ENCODE measurements around the gene NAP1L5.

NAP1L5 gene

GRCh38 chr4:88697588-88698329 lies at the start of gene NAP1L5:
NAP1L5 (minus strand) TSS chr4:88697829; CDS start chr4:88697754, 75 bp downstream.
- intact Hi-C loops (cut with DNase I), result no loop called here
- DNase-seq, result peak; percentile 51 to 95 (median 68)

GRCh38 chr4:88747351-88747750 lies 49.7 kb upstream of the NAP1L5 start:
- intact Hi-C loops (cut with DNase I), result no loop called here
- DNase-seq, result no peak

DNA sequence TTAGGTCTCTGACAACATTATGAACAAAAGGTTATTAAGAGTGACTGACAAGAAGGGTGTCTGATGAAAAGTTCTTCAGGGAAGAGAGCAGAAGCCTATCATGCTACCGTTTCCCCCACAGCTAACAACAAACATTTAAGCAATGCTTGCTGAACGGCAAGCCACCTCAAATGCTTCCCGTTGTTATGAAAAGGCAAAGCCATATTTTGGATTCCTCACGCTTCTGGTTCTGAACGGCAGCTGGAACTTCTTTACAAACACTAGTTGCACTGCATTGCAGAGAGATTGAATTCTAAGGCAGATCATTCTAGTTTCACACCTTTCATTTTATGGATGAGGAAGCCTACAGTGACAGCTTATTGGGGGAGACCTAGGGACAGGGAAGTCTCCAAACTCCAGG lies 48.6 kb upstream of the NAP1L5 start:
- no peak for DNase-seq
- intact Hi-C loops (cut with DNase I), result no loop called here

DNA sequence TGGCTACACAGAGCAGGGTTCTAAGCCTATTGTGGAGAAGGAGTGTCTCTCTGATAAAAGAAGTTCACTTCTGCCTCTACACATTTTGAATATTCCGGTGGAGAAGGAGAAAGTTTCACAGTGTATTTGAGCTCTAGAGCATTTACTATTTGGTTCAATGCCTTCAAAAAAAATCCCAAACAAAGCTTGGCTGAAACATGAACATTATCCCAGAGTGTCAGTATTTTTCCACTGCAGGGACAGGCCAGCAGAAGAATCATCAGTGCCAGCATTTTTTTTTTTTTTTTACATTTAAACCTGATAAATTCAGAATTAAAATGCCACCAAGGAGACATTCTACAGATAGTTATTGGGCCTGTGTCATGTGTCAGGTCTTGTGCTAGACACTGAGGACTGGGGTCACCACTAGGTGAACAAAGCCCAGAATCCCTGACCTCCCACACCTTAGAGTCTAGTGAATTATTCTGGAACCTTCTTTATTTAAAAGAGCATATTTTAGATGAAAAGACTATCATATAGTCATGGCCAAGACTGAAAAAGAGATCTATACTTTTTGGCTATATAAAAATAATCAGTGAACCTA lies 48.0 kb upstream of the NAP1L5 start:
- no peak for DNase-seq
- intact Hi-C loops (cut with DNase I), result no loop called here

- intact Hi-C loops (cut with DNase I), result no loop called here
- DNase-seq, result no peak
Observed at GRCh38 chr4:88745175-88745574, 47.5 kb upstream of the NAP1L5 start.

GRCh38 chr4:88744609-88745008 lies 47.0 kb upstream of the NAP1L5 start:
- DNase-seq, result no peak
- intact Hi-C loops (cut with DNase I), result no loop called here

DNA sequence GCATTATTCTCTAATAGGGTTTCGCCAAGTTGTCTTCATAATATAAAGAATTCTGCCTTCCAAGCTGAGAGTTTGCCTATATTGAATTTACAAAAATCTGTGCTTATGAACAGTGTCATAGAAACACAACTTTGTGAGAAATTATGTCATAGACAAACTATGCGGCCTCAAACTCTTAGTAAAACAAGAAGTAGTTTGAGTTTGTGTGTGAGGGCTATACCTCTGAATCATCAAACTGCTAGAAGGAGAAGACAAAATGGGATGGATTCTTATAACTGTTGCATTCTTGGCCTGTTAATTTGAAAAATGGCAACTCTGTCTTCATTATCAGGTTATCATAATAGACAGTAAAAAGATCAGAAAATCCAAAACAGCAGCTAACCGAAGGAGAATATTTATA lies 46.1 kb upstream of the NAP1L5 start:
- DNase-seq, result no peak
- intact Hi-C loops (cut with DNase I), result no loop called here

DNA sequence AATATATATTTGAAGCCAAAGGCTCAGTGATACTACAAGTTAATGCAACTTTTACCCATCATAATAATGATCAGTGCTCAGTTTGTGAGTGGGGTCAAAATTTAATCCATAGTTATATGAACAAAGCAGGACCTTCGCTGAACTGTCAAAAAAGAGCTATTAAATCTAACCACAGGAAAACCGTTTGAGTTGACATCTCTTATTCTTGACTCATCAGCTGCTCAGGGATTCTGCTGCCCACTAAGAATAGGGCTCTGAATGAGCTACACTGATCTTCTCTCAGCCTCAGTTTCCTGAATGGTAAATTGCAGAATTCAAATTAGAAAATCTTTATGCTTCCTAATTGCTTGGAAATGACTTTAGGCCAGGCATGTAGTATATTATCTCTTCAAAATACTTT lies 44.9 kb upstream of the NAP1L5 start:
- DNase-seq, result no peak
- intact Hi-C loops (cut with DNase I), result no loop called here

- intact Hi-C loops (cut with DNase I), result no loop called here
- DNase-seq, result no peak
Observed at GRCh38 chr4:88738180-88738579, 40.6 kb upstream of the NAP1L5 start.

DNA sequence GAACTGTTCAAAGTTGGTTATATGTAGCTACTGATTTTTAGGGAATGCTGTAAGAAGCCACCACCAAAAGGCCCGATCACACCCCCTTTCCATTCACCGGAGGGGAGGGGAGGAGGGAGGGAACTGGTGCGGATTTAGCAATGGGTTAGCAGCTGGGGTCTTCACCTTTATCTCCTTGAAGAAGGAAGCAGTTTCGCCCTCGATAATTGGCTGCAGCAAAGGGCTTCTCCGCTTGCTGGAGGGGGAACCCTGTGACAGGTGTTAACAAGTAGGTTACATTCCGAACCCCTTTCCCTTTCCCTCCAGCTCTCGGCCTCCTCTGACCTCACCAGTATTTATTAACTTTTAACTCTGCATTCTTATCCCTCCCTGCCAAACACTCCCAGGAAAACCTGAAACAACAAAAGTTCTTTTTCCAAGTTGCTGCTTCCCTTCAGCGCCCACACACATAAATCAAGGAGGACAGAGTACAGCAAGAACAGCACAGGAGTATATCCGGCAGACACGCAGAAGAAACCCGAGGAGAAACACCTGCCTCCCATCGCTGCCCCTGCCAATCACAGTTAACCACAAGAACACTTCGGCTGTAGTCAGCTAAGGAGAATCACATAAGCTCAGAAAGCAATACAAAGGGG lies 39.8 kb upstream of the NAP1L5 start:
- peak in 1 of 10 donors; percentile 35 for DNase-seq
- intact Hi-C loops (cut with DNase I), result no loop called here

- intact Hi-C loops (cut with DNase I), result no loop called here
- DNase-seq, result no peak
Observed at GRCh38 chr4:88736264-88736663, 38.6 kb upstream of the NAP1L5 start.

DNA sequence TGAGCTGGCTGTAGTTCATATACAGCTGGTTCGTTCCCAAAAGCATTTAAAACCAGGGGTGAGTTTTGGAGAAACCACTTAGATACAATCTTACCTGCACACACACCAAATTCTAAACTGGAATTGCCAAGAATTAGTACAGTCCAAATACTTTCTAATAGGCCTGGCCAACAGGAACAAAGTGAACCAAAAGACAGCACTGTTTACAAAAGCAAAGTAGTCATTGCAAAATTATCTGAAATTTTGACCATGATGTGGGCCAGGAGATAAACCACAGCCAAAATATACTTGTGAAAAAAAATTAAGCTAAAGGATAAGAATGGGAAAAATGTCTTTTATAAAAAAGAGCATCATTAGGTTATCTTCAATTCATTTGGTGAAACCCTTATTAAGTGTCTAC lies 37.9 kb upstream of the NAP1L5 start:
- intact Hi-C loops (cut with DNase I), result no loop called here
- no peak for DNase-seq

DNA sequence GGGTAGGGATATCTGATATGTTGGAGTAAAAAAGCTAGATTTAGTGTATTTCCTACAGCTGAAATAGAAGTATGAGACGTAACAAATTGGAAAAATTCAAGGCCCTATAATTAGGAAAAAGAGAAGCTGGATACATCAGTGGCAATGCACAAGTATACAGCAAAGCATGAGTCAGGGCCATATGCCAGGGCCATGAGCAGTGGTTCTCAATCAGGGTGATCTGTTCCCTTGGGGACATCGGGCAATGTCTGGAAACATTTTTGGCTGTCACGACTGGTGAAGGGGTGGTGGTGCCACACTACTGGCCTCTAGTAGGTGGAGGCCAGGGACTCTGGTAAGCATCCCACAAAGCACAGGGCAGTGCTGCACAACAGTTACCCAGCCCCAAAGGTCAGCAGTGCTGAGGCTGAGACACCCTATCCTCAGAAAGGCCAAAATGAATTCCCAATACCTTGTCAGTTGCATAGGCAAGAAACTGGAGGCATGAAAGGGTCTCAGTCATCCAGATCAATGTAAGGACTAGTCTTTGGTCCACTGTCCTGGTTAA lies 36.8 kb upstream of the NAP1L5 start:
- DNase-seq, result peak in 1 of 10 donors; percentile 59

GRCh38 chr4:88732714-88733368 lies 35.2 kb upstream of the NAP1L5 start:
- DNase-seq, result no peak
- intact Hi-C loops (cut with DNase I), result no loop called here

More for the DNA sequence above, 36.8 kb upstream of the NAP1L5 start:
- intact Hi-C loops (cut with DNase I), result no loop called here

- intact Hi-C loops (cut with DNase I), result no loop called here
- no peak for DNase-seq
Observed at GRCh38 chr4:88731381-88731780, 33.8 kb upstream of the NAP1L5 start.

- no peak for DNase-seq
- intact Hi-C loops (cut with DNase I), result no loop called here
Observed at GRCh38 chr4:88730811-88731210, 33.2 kb upstream of the NAP1L5 start.

DNA sequence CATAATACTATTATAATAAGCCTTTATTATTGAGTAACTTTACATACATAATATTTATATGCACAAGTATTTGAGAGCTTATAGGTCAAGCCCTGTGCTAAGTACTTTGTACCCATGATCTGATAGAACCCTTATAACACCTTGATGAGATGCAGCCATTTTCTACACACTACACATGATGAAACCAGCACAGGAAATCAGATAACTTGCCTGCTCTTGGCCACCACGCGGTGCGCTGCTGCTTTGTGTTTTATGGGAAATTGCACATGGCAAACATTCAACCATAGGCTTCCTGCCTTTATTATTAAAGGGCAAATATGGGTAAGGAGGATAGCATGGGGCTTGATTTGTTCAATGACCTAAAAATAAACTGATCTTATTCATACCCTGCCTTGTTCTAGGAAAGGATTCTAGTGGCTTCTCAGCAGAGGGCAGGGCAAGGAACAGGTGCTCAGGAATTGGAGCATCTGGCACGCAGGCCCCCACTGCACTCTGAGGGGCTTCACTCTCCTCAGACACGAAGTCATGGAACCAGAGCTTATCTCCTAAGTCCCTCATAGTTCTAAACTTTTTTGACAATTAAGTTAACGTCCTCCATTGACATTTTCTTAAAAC lies 31.6 kb upstream of the NAP1L5 start:
- DNase-seq, result no peak
- intact Hi-C loops (cut with DNase I), result no loop called here

DNA sequence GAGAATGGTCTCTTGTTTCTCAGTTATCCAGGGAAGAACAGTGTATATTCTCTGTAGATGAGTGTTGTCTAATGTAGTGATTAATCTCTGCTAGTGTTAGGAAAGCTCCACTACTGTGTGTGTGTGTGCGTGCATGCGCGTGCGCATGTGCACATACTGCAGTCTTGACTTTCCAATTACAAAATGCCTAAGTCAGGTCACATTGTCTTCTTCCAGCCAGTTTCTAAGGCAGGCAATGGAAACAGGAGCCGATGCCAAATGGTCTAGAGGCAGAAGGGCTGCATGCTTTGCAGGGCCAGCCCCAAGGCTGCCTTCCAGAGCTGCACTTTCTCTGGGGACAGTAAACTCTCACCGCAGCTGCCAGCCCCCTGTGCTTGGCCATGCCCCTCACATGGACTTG lies 30.5 kb upstream of the NAP1L5 start:
- DNase-seq, result peak in 1 of 10 donors; percentile 77
- intact Hi-C loops (cut with DNase I), result no loop called here

GRCh38 chr4:88725986-88726385 lies 28.4 kb upstream of the NAP1L5 start:
- intact Hi-C loops (cut with DNase I), result no loop called here
- DNase-seq, result no peak

DNA sequence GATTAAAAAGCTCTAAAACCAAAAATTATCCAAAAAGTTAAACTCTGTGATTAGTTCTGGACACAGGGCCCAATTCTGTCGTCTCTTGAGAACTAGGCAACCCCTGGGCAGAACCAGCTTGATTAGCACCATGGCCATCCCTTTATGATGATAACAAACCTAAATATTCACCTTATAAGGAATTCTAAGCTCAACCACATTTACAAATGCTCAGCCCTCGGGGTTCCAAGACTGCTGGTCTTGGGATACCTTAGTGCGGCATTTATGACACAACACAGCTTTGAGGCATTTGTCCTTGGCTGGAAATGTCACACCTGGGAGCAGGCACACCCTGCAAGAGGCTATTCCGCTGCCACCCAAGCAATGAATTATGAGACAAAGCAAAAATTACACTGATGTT lies 27.5 kb upstream of the NAP1L5 start:
- intact Hi-C loops (cut with DNase I), result no loop called here
- DNase-seq, result no peak

DNA sequence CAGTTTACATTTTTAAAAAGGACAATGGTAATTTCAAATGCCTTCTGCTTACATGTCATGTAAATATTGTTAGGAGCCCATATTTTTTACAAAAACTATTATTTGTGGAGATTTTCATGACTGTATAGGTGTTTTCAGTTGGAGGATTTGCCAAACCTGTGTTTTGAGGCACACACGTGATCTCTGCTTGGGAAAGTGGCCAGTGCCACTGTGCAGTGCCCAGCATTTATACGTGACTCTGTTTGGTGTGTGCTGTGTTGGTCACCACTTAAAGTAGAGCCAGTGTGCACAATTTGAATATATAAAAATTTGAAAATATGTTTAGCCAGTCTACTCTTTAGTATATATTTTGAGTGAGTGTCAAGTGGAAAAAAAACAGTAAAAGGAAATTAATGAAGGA lies 26.8 kb upstream of the NAP1L5 start:
- DNase-seq, result no peak
- intact Hi-C loops (cut with DNase I), result no loop called here

Measured in posterior cingulate gyrus (tissue), 11 donors.